Keratinocyte (primary cell): Measurements from ENCODE around the gene LHFPL2.

Experiments
- CTCF ChIP-seq, 3 experiments: IDR thresholded peaks in 1 of 3; conservative IDR thresholded peaks in 1 of 3; optimal IDR thresholded peaks in 1 of 3; 2 replicates in 2 of 3; 3 replicates in 1 of 3; pipeline versions ENCODE3 to v1.5.1; 2011; ENCODE audit warnings: low read length in 3 of 3, mild to moderate bottlenecking in 3 of 3, moderate library complexity in 2 of 3, control low read depth in 1 of 3, inconsistent platforms in 1 of 3; ENCODE audit not compliant: insufficient read depth in 2 of 3; ENCODE audit errors: extremely low read depth in 1 of 3
- EZH2 ChIP-seq: IDR thresholded peaks from one replicate; pipeline ENCODE4 v1.6.1; 2012; ENCODE audit warnings: inconsistent platforms, mild to moderate bottlenecking, low read length, moderate library complexity

DNA sequence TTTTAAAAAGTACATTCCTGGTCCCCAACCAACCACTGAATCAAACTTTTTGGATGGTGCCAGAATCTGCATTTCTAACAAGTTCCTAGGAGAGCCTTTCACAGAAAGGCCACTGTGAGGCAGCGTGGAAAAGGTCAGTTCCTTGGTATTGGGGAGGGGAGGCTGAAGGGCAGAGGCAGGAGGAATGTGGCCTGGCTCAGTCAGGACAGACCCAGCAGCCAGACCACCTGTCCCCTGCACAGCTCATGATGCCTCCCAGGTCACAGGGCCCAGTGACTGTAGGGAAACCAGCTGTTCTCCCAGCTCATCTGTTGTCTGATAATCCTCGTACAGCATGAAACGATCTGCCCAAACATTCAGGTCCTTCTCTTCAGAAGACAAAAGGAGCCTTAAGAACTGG, 132.9 kb downstream of the LHFPL2 start:
- TF ChIP-seq CTCF (optimal IDR thresholded peaks at IDR 0.05 in 1 of 3, IDR thresholded peaks at IDR 0.05 in 1 of 3, conservative IDR thresholded peaks at IDR 0.05 in 1 of 3; ENCODE audit: extremely low read depth in 1 of 3, insufficient read depth in 2 of 3, low read length in 3 of 3) (no peak), EZH2 (no peak)
